Measurements from ENCODE around the gene ASIC3. TPM values are rescaled to one million over a fixed set of nuclear protein-coding genes. Genes with fewer than 3 reads are reported as not detected.

The ASIC3 gene
- total RNA-seq, 2 donors from 2014 or later: 2.5 to 3.0 TPM

- Histone ChIP-seq H3K4me1 (ENCODE audit: control insufficient read depth, insufficient read depth, low read length) (no peaks in the 10 kb centered on the region), H3K4me3 (ENCODE audit: low read length) (no peak overlapping the region), H3K36me3 (ENCODE audit: control insufficient read depth, insufficient read depth, low read length) (no peaks in the 10 kb centered on the region), H3K9me3 (ENCODE audit: control insufficient read depth, low read length) (no peaks in the 10 kb centered on the region), H3K9ac (ENCODE audit: extremely low read depth, low read length, poor library complexity, severe bottlenecking) (no peak overlapping the region), H3K27ac (ENCODE audit: low read depth, low read length) (no peak overlapping the region), H3K27me3 (ENCODE audit: control insufficient read depth, insufficient read depth, low read length, poor library complexity, severe bottlenecking) (no peaks in the 10 kb centered on the region)
- WGBS, 2 experiments (ENCODE audit: insufficient coverage in 1 of 2, insufficient read length in 1 of 2): 92 to 100% methylated on average over 3 to 13 of the region's 13 CpGs
- TF ChIP-seq CTCF (conservative IDR thresholded peaks at IDR 0.05): no peak
- H3K36me3 Mint-ChIP-seq (ENCODE audit: low read depth): no peaks in the 10 kb centered on the region
- peaks cover 3% of the 10 kb centered on the region for H3K27me3 Mint-ChIP-seq (ENCODE audit: insufficient read depth)
- no peak overlapping the region for H3K27ac Mint-ChIP-seq
- no peaks in the 10 kb centered on the region for H3K9me3 Mint-ChIP-seq
- no peak overlapping the region for H3K4me3 Mint-ChIP-seq
- no peaks in the 10 kb centered on the region for H3K4me1 Mint-ChIP-seq
- no peak for DNase-seq
These were observed 47.3 kb upstream of the ASIC3 start for GRCh38 chr7:151000897-151001495.

GRCh38 chr7:151001546-151001945 is 46.8 kb upstream of the ASIC3 start:
- no peak overlapping the region for H3K27ac Mint-ChIP-seq
- H3K27me3 Mint-ChIP-seq (ENCODE audit: insufficient read depth): peaks cover 3% of the 10 kb centered on the region
- no peak overlapping the region for H3K9ac ChIP-seq (ENCODE audit: extremely low read depth, low read length, poor library complexity, severe bottlenecking)
- H3K4me3 Mint-ChIP-seq: no peak overlapping the region
- no peaks in the 10 kb centered on the region for H3K9me3 ChIP-seq (ENCODE audit: control insufficient read depth, low read length)
- no peaks in the 10 kb centered on the region for H3K9me3 Mint-ChIP-seq
- H3K4me3 ChIP-seq (ENCODE audit: low read length): no peak overlapping the region
- no peak for TF ChIP-seq CTCF (conservative IDR thresholded peaks at IDR 0.05)
- no peaks in the 10 kb centered on the region for H3K36me3 Mint-ChIP-seq (ENCODE audit: low read depth)
- H3K27ac ChIP-seq (ENCODE audit: low read depth, low read length): no peak overlapping the region
- no peaks in the 10 kb centered on the region for H3K4me1 Mint-ChIP-seq
- no peaks in the 10 kb centered on the region for H3K27me3 ChIP-seq (ENCODE audit: control insufficient read depth, insufficient read depth, low read length, poor library complexity, severe bottlenecking)
- H3K4me1 ChIP-seq (ENCODE audit: control insufficient read depth, insufficient read depth, low read length): no peaks in the 10 kb centered on the region
- no peak for DNase-seq
- no peaks in the 10 kb centered on the region for H3K36me3 ChIP-seq (ENCODE audit: control insufficient read depth, insufficient read depth, low read length)
- 95 to 100% methylated on average over 15 to 16 of the region's 16 CpGs for WGBS, 2 experiments (ENCODE audit: insufficient coverage in 1 of 2, insufficient read length in 1 of 2)

GRCh38 chr7:151003572-151003971 is 44.8 kb upstream of the ASIC3 start:
- H3K27me3 ChIP-seq (ENCODE audit: control insufficient read depth, insufficient read depth, low read length, poor library complexity, severe bottlenecking): no peaks in the 10 kb centered on the region
- 87 to 90% methylated on average over 10 to 12 of the region's 12 CpGs for WGBS, 2 experiments (ENCODE audit: insufficient coverage in 1 of 2, insufficient read length in 1 of 2)
- no peak overlapping the region for H3K4me3 Mint-ChIP-seq

More at GRCh38 chr7:151003572-151003971, 44.8 kb upstream of the ASIC3 start:
- H3K9ac ChIP-seq (ENCODE audit: extremely low read depth, low read length, poor library complexity, severe bottlenecking): no peak overlapping the region
- no peaks in the 10 kb centered on the region for H3K4me1 ChIP-seq (ENCODE audit: control insufficient read depth, insufficient read depth, low read length)
- no peaks in the 10 kb centered on the region for H3K27me3 Mint-ChIP-seq (ENCODE audit: insufficient read depth)
- DNase-seq: no peak
- no peak overlapping the region for H3K27ac ChIP-seq (ENCODE audit: low read depth, low read length)
- no peaks in the 10 kb centered on the region for H3K36me3 Mint-ChIP-seq (ENCODE audit: low read depth)
- TF ChIP-seq CTCF (conservative IDR thresholded peaks at IDR 0.05): no peak
- no peaks in the 10 kb centered on the region for H3K9me3 ChIP-seq (ENCODE audit: control insufficient read depth, low read length)
- H3K9me3 Mint-ChIP-seq: no peaks in the 10 kb centered on the region
- H3K27ac Mint-ChIP-seq: no peak overlapping the region
- H3K4me3 ChIP-seq (ENCODE audit: low read length): no peak overlapping the region
- H3K36me3 ChIP-seq (ENCODE audit: control insufficient read depth, insufficient read depth, low read length): no peaks in the 10 kb centered on the region
- peaks cover 8% of the 10 kb centered on the region for H3K4me1 Mint-ChIP-seq

Measured in endodermal cell (in vitro differentiated cells).